ENCODE results near the gene WFDC9.
A peak's percentile ranks its signal among the peaks of the same experiment; 100 is the strongest.
"Not testable (repeated sequence)": the region's sequence is repeated elsewhere in the genome, so short reads cannot be mapped to it uniquely, and the experiment has no call there.

WFDC9 gene

GRCh38 chr20:45592574-45593189, 38.4 kb downstream of the WFDC9 start:
- DNase-seq (ENCODE audit: low read depth): peak; percentile 57

GRCh38 chr20:45589725-45590124, 41.4 kb downstream of the WFDC9 start:
- no peak for DNase-seq (ENCODE audit: low read depth)

DNA sequence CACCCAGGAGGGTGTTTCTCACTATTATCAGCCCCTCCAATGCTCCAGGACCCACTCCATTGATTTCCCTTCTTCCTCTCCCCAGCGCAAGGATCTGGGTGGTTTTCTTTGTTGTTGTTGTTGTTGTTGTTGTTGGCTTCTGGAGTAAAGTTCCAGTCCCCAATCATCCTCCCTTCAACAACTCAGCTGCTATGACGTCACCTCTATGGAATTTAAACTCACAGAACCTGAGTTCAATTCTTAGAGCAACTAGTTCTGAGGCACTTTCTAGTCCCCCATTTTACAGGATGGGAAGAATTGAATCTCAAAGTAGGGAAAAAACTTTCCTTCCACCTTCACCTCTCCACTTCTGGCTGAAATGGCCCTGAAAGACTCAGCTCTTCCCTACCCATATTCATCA, 42.3 kb downstream of the WFDC9 start:
- no peak for DNase-seq (ENCODE audit: low read depth)

DNA sequence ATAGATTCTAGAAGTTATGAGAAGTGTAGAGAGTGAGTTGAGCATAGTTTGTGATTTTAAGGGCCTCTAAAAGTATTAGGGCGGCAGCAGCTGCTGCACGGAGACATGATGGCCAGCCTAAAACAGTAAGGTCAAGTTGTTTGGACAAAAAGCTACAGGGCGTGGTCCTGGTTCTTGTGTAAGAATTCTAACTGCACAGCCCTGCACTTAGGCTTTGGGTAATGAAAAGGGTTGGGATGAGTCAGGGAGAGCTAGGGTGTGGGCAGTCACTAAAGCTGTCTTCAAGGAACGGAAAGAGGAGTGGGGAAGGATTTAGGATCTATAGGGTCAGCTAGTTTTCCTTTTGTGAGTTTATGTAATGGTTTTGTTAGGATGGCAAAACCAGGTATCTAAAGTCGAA, 45.1 kb downstream of the WFDC9 start:
- not testable (repeated sequence) for DNase-seq (ENCODE audit: low read depth)

DNA sequence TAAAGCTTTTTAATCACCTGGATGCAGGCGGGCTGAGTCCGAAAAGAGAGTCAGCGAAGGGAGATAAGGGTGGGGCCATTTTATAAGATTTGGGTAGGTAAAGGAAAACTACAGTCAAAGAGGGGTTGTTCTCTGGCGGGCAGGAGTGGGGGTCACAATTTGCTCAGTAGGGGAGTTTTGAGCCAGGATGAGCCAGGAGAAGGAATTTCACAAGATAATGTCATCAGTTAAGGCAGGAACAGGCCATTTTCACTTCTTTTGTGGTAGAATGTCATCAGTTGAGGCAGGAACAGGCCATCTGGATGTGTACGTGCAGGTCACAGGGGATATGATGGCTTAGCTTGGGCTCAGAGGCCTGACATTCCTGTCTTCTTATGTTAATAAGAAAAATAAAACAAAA, 46.8 kb downstream of the WFDC9 start:
- DNase-seq (ENCODE audit: low read depth): not testable (repeated sequence)

DNA sequence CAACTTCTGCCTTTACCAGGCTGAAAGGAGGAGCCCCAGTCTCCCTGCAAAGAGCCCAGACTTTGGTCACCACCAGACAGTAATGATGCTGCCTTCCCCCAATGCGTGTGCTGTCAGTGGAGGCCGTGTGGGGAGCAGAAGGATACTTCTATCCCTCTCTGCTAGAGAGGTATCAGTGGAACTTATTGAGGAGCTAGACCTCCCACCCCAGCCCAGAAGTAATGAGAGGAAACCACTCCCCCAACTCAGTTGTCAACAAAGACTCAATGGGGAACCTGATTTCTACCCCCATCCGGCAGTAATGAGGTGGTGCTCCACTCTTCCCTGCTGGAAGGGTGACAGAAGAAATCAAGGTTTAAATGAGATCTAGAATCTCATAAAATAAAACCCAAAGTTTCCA, 47.6 kb downstream of the WFDC9 start:
- DNase-seq (ENCODE audit: low read depth): no peak

- no peak for DNase-seq (ENCODE audit: low read depth)
Observed at GRCh38 chr20:45581702-45582101, 49.4 kb downstream of the WFDC9 start.

GRCh38 chr20:45579184-45579583, 51.9 kb downstream of the WFDC9 start, which contains the start of gene WFDC8:
Gene WFDC8, minus strand, starts transcription at chr20:45579284. Its CDS starts 37 bp downstream, at chr20:45579247.
- DNase-seq (ENCODE audit: low read depth): no peak

GRCh38 chr20:45578231-45578630, 52.9 kb downstream of the WFDC9 start:
- DNase-seq (ENCODE audit: low read depth): no peak

GRCh38 chr20:45576995-45577394, 54.1 kb downstream of the WFDC9 start:
- peak; percentile 47 for DNase-seq (ENCODE audit: low read depth)

- no peak for DNase-seq (ENCODE audit: low read depth)
Observed at GRCh38 chr20:45575931-45576330, 55.2 kb downstream of the WFDC9 start.

DNA sequence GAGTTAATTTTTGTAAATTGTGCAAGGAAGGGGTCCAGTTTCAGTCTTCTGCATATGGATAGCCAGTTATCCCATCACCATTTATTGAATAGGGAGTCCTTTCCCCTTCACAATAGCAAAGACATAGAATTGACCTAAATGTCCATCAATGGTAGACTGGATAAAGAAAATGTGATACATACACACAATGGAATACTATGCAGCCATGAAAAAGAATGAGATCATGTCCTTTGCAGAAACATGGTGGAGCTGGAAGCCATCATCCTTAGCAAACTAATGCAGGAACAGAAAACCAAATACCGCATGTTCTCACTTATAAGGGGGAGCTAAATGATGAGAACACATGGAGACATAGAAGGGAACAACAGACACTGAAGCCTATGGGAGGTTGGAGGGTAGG, 61.4 kb downstream of the WFDC9 start:
- not testable (repeated sequence) for DNase-seq (ENCODE audit: low read depth)

DNA sequence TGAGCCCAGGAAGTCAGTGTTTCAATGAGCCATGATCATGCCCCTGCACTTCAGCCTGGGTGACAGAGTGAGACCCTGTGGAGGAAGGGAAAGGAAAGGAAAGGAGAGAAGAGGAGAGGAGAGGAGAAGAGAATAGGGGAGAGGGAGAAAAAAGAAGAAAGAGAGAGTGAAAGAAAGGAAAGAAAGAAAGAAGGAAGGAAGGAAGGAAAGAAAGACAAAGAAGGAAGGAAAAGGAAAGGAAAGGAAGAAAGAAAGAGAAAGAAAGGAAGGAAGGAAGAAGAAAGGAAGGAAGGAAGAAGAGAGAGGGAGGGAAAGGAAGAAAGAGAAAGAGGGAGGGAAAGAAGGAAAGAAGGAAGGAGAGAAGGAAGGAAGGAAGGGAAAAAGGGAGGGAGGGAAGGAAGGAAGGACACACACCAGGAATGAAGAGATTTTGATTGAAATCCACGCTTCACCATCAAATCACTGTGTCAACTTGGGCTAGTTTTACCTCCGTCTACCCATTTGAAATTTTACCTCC, 66.3 kb downstream of the WFDC9 start:
- DNase-seq (ENCODE audit: low read depth): no peak
